IMR-90 (cell line): ENCODE results near the gene SCYGR4. TPM values are rescaled to one million over a fixed set of nuclear protein-coding genes. Genes with fewer than 3 reads are reported as not detected.

Experiments
- ATAC-seq: fragments of 200-7000 bp; cut with Tn5 transposase; 2 replicates; pipeline ENCODE4 v1.9.1; 2020; ENCODE audit warnings: low read depth, mild to moderate bottlenecking, moderate library complexity
- BruUV-seq: library from RNA; stranded (reverse); fragments of 400-500 nt; replicated peaks from 2 replicates; lab custom pipeline; 2021; lab: Mats Ljungman, UMichigan
- CTCF ChIA-PET: fragments of 300-600 bp; formaldehyde crosslinking; extraction: SDS; loops from one replicate; lab custom pipeline; 2021; ENCODE audit warnings: antibody characterized with exemption; lab: Yijun Ruan, JAX
- POLR2A ChIA-PET: fragments of 300-600 bp; sonication (Branson Sonifier 250); formaldehyde crosslinking; loops from one replicate; lab custom pipeline; 2022; ENCODE audit warnings: antibody characterized with exemption; ENCODE audit not compliant: unreplicated experiment; lab: Charles Lee
- DNase-seq: peaks from one replicate; pipeline ENCODE4 v3.0.0; 2013
- H2AFZ ChIP-seq: replicated peaks from 2 replicates; pipeline ENCODE3; 2013; ENCODE audit warnings: low read length, mild to moderate bottlenecking; ENCODE audit not compliant: poor library complexity
- H2AK5ac ChIP-seq: 2 replicates; pipeline ENCODE4 v1.6.1; 2013; ENCODE audit warnings: low read depth, low read length, inconsistent platforms
- H2AK9ac ChIP-seq: replicated peaks from 2 replicates; pipeline ENCODE3; 2013; ENCODE audit warnings: mild to moderate bottlenecking, low read depth, low read length, moderate library complexity; ENCODE audit not compliant: poor library complexity
- H2BK120ac ChIP-seq: 2 replicates; pipeline ENCODE4 v1.6.1; 2013; ENCODE audit warnings: low read depth, low read length, inconsistent platforms
- H2BK15ac ChIP-seq: 3 replicates; pipeline ENCODE4 v1.6.1; 2013; ENCODE audit warnings: low read depth, low read length, inconsistent platforms
- H2BK20ac ChIP-seq: 2 replicates; pipeline ENCODE4 v1.6.1; 2013; ENCODE audit warnings: low read depth, mild to moderate bottlenecking, inconsistent platforms, low read length, moderate library complexity
- H2BK5ac ChIP-seq: 2 replicates; pipeline ENCODE4 v1.6.1; 2013; ENCODE audit warnings: mild to moderate bottlenecking, low read depth, low read length, inconsistent platforms; ENCODE audit not compliant: poor library complexity, severe bottlenecking
- H3K14ac ChIP-seq: replicated peaks from 2 replicates; pipeline ENCODE4 v1.6.1; 2013; ENCODE audit warnings: low read depth, low read length, inconsistent platforms
- H3K18ac ChIP-seq: 2 replicates; pipeline ENCODE4 v1.6.1; 2013; ENCODE audit warnings: low read depth, low read length, control low read depth
- H3K23ac ChIP-seq: 2 replicates; pipeline ENCODE4 v1.6.1; 2013; ENCODE audit warnings: low read depth, low read length, inconsistent platforms
- H3K27ac ChIP-seq: 2 replicates; pipeline ENCODE4 v1.5.1; 2013; ENCODE audit warnings: mild to moderate bottlenecking, control low read depth, low read length; ENCODE audit not compliant: insufficient read depth
- H3K27me3 ChIP-seq: 2 replicates; pipeline ENCODE4 v1.6.1; 2013; ENCODE audit warnings: low read length; ENCODE audit not compliant: control insufficient read depth, insufficient read depth
- H3K36me3 ChIP-seq: 2 replicates; pipeline ENCODE4 v1.6.1; 2013; ENCODE audit warnings: low read length, mixed read lengths; ENCODE audit not compliant: control insufficient read depth, insufficient read depth
- H3K4ac ChIP-seq: 2 replicates; pipeline ENCODE4 v1.6.1; 2013; ENCODE audit warnings: low read depth, low read length, inconsistent platforms
- H3K4me1 ChIP-seq: 2 replicates; pipeline ENCODE4 v1.6.1; 2013; ENCODE audit warnings: low read length, mixed read lengths; ENCODE audit not compliant: control insufficient read depth, insufficient read depth
- H3K4me2 ChIP-seq: 2 replicates; pipeline ENCODE4 v1.6.1; 2013; ENCODE audit warnings: low read depth, mild to moderate bottlenecking, control low read depth, low read length, moderate library complexity
- H3K4me3 ChIP-seq: 2 replicates; pipeline ENCODE4 v1.5.1; 2013; ENCODE audit warnings: low read depth, mild to moderate bottlenecking, control low read depth, low read length, moderate library complexity; ENCODE audit not compliant: insufficient read depth
- H3K56ac ChIP-seq: 2 replicates; pipeline ENCODE4 v1.6.1; 2013; ENCODE audit warnings: low read length, inconsistent platforms; ENCODE audit not compliant: insufficient read depth; ENCODE audit errors: extremely low read depth
- H3K79me1 ChIP-seq, 2 experiments: 2 replicates each; pipeline ENCODE4 v1.6.1; 2013; ENCODE audit warnings: low read length in 2 of 2, inconsistent platforms in 1 of 2, low read depth in 1 of 2
- H3K9ac ChIP-seq: 2 replicates; pipeline ENCODE4 v1.6.1; 2013; ENCODE audit warnings: low read depth, low read length, control low read depth
- H3K9me1 ChIP-seq: 2 replicates; pipeline ENCODE4 v1.6.1; 2013; ENCODE audit warnings: low read length, inconsistent platforms; ENCODE audit not compliant: insufficient read depth
- H3K9me3 ChIP-seq: 2 replicates; pipeline ENCODE4 v1.6.1; 2013; ENCODE audit warnings: low read length; ENCODE audit not compliant: control insufficient read depth, insufficient read depth
- H4K20me1 ChIP-seq: 2 replicates; pipeline ENCODE4 v1.6.1; 2013; ENCODE audit warnings: low read length, inconsistent platforms; ENCODE audit not compliant: insufficient read depth
- H4K5ac ChIP-seq: 2 replicates; pipeline ENCODE4 v1.6.1; 2013; ENCODE audit warnings: mild to moderate bottlenecking, low read depth, low read length, control low read depth
- H4K8ac ChIP-seq, 2 experiments: 2 replicates each; pipeline ENCODE4 v1.6.1; 2013; ENCODE audit warnings: low read depth in 2 of 2, low read length in 2 of 2, control low read depth in 1 of 2, inconsistent platforms in 1 of 2
- H4K91ac ChIP-seq: 2 replicates; pipeline ENCODE4 v1.6.1; 2013; ENCODE audit warnings: low read depth, low read length, inconsistent platforms; ENCODE audit not compliant: insufficient read depth
- BHLHE40 ChIP-seq: fragments of 150-350 bp; IDR thresholded peaks from 2 replicates; pipeline ENCODE4 v1.6.1; 2016; ENCODE audit warnings: mild to moderate bottlenecking, low read depth, low read length
- CEBPB ChIP-seq: IDR thresholded peaks from 2 replicates; pipeline ENCODE4 v1.6.1; 2012; ENCODE audit warnings: low read depth, low read length, improper control_type of control experiment
- CHD1 ChIP-seq: IDR thresholded peaks from 2 replicates; pipeline ENCODE4 v1.6.1; 2012; ENCODE audit warnings: low read depth, low read length, improper control_type of control experiment
- CTCF ChIP-seq: conservative IDR thresholded peaks from 2 replicates; pipeline ENCODE4 v1.5.1; 2012; ENCODE audit warnings: mild to moderate bottlenecking, low read depth, low read length, improper control_type of control experiment
- ELK1 ChIP-seq: fragments of 150-350 bp; IDR thresholded peaks from 2 replicates; pipeline ENCODE4 v1.6.1; 2016; ENCODE audit warnings: low read depth, mild to moderate bottlenecking, low read length, moderate library complexity, borderline replicate concordance
- FOS ChIP-seq: fragments of 150-350 bp; IDR thresholded peaks from 2 replicates; pipeline ENCODE4 v1.6.1; 2016; ENCODE audit warnings: low read depth, low read length
- MAFK ChIP-seq: IDR thresholded peaks from 2 replicates; pipeline ENCODE4 v1.6.1; 2012; ENCODE audit warnings: low read depth, low read length, improper control_type of control experiment
- MAZ ChIP-seq: IDR thresholded peaks from 2 replicates; pipeline ENCODE4 v1.6.1; 2012; ENCODE audit warnings: low read depth, mild to moderate bottlenecking, low read length, improper control_type of control experiment, moderate library complexity, borderline replicate concordance
- MXI1 ChIP-seq: IDR thresholded peaks from 2 replicates; pipeline ENCODE4 v1.6.1; 2012; ENCODE audit warnings: low read depth, mild to moderate bottlenecking, low read length, moderate library complexity, borderline replicate concordance
- NFE2L2 ChIP-seq: fragments of 150-350 bp; IDR thresholded peaks from 2 replicates; pipeline ENCODE4 v1.6.1; 2016; ENCODE audit warnings: low read depth, mild to moderate bottlenecking, low read length
- POLR2A ChIP-seq: IDR thresholded peaks from 2 replicates; pipeline ENCODE4 v1.6.1; 2012; ENCODE audit warnings: mild to moderate bottlenecking, low read depth, low read length
- RAD21 ChIP-seq: IDR thresholded peaks from 2 replicates; pipeline ENCODE4 v1.6.1; 2012; ENCODE audit warnings: low read length, improper control_type of control experiment
- RCOR1 ChIP-seq: IDR thresholded peaks from 2 replicates; pipeline ENCODE4 v1.6.1; 2012; ENCODE audit warnings: mild to moderate bottlenecking, low read length, improper control_type of control experiment; ENCODE audit not compliant: insufficient replicate concordance
- RFX5 ChIP-seq: IDR thresholded peaks from 2 replicates; pipeline ENCODE4 v1.8.0; 2012; ENCODE audit warnings: low read depth, mild to moderate bottlenecking, low read length, moderate library complexity
- SMC3 ChIP-seq: fragments of 150-350 bp; IDR thresholded peaks from 2 replicates; pipeline ENCODE4 v1.6.1; 2016; ENCODE audit warnings: low read depth, mild to moderate bottlenecking, antibody characterized with exemption, low read length, moderate library complexity
- USF2 ChIP-seq: fragments of 150-350 bp; IDR thresholded peaks from 2 replicates; pipeline ENCODE4 v1.6.1; 2017; ENCODE audit warnings: mild to moderate bottlenecking, antibody characterized with exemption, low read length, low read depth
- WGBS, 2 experiments: methylation state at CpG; one replicate each; pipeline versions ENCODE4 v1.1.5 to v1.1.7; 2013; ENCODE audit warnings: missing lambda C conversion rate in 2 of 2; ENCODE audit not compliant: insufficient read length in 1 of 2; ENCODE audit errors: extremely low coverage in 2 of 2; 5-methylcytosine and 5-hydroxymethylcytosine counted together
- dilution Hi-C: fragments of 300-500 bp; cut with HindIII; formaldehyde crosslinking; loops from one replicate; pipeline ENCODE4 v1.14.3; 2018; ENCODE audit warnings: low sequenced_read_pairs; ENCODE audit not compliant: unreplicated experiment
- in situ Hi-C: fragments of 300-500 bp; cut with MboI; formaldehyde crosslinking; loops from 3 replicates; pipeline ENCODE4 v1.14.3; 2019; ENCODE audit warnings: low sequenced_read_pairs, inconsistent platforms, mixed read lengths
- intact Hi-C: fragments of 100-400 bp; cut with micrococcal nuclease; formaldehyde crosslinking; loops from 2 replicates; pipeline ENCODE4 v1.10.0; 2022
- polyA plus RNA-seq, 3 experiments: library from polyadenylated mRNA; depleted of rRNA; stranded (reverse); fragments of >200 nt; gene quantifications; 2 replicates each; pipeline ENCODE4 v1.2.3, GENCODE V29; 2012; ENCODE audit warnings: low replicate concordance in 1 of 3
- total RNA-seq: library from RNA; depleted of rRNA; stranded (reverse); fragments of >200 nt; gene quantifications from 2 replicates; pipeline ENCODE4 v1.2.3, GENCODE V29; 2012

SCYGR4 gene
- total and polyA plus RNA-seq, 2 of the 4 experiments (the other 2 are of a cell fraction), result not detected

DNA sequence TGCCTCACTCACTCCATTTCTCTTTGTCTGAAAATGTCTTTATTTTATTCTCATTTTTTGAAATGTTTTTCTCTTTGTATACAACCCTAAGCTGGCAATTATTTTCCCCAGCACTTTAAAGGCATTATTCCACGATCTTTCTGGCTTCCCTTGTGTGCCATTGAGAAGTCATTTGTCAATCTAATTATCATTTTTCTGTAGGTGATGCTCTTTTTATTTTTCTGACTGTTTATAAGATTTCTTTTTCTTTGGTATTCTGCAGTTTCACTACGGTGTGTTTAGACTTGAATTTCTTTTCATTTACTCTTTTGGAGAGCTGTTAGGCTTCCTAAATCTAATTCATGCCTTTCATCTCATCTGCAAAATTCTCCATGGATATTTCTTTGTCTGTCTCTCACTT lies 8.1 kb downstream of the SCYGR4 start:
- H4K8ac ChIP-seq, result no peak overlapping the region
- POLR2A ChIA-PET, result no interaction called here
- DNase-seq, result no peak
- H3K4me2 ChIP-seq, result no peak overlapping the region
- dilution Hi-C loops, result no loop called here
- TF ChIP-seq ELK1 (no peak), CEBPB (no peak), MAFK (no peak), NFE2L2 (no peak), MAZ (no peak), CTCF (no peak), FOS (no peak), RAD21 (no peak), POLR2A (no peak), BHLHE40 (no peak), USF2 (no peak), RCOR1 (no peak), RFX5 (no peak), MXI1 (no peak), SMC3 (no peak), CHD1 (no peak)
- no peak for ATAC-seq
- H3K27ac ChIP-seq, result no peak overlapping the region
- no peak overlapping the region for H4K91ac ChIP-seq
- H3K14ac ChIP-seq, result no peak overlapping the region
- no peaks in the 10 kb centered on the region for H4K20me1 ChIP-seq
- H2BK15ac ChIP-seq, result no peak overlapping the region
- H3K4me3 ChIP-seq, result no peak overlapping the region
- intact Hi-C loops, result no loop called here
- H3K36me3 ChIP-seq, result no peaks in the 10 kb centered on the region
- no peaks in the 10 kb centered on the region for H3K9me3 ChIP-seq
- in situ Hi-C loops, result no loop called here
- H3K4ac ChIP-seq, result no peak overlapping the region
- no peaks in the 10 kb centered on the region for H3K79me1 ChIP-seq
- H3K18ac ChIP-seq, result no peak overlapping the region
- H2AK9ac ChIP-seq, result no peak overlapping the region
- no peak overlapping the region for H3K23ac ChIP-seq
- no peak overlapping the region for H4K5ac ChIP-seq
- no peaks in the 10 kb centered on the region for H3K9me1 ChIP-seq
- WGBS, 2 experiments, result no CpG with 5 or more reads among the region's 2 CpGs
- H2AK5ac ChIP-seq, result no peak overlapping the region
- H2BK5ac ChIP-seq, result no peak overlapping the region
- BruUV-seq, result no TSS peak
- H3K9ac ChIP-seq, result no peak overlapping the region
- no peaks in the 10 kb centered on the region for H3K27me3 ChIP-seq
- no peak overlapping the region for H2BK120ac ChIP-seq
- peaks cover 1% of the 10 kb centered on the region; the same call in 1 of the 2 replicates for H3K4me1 ChIP-seq
- H2AFZ ChIP-seq, result no peak overlapping the region
- CTCF ChIA-PET, result no interaction called here
- no peak overlapping the region for H2BK20ac ChIP-seq
- no peak overlapping the region for H3K56ac ChIP-seq
